A204.1 (cell line): ENCODE data around the gene VCPKMT.
"Not testable (repeated sequence)": the region's sequence is repeated elsewhere in the genome, so short reads cannot be mapped to it uniquely, and the experiment has no call there.

Source experiments
- FAIRE-seq: peaks from 2 replicates; lab custom pipeline; 2012; peaks lifted over from hg19 to GRCh38; lab: Jason Lieb, UNC

Gene VCPKMT

DNA sequence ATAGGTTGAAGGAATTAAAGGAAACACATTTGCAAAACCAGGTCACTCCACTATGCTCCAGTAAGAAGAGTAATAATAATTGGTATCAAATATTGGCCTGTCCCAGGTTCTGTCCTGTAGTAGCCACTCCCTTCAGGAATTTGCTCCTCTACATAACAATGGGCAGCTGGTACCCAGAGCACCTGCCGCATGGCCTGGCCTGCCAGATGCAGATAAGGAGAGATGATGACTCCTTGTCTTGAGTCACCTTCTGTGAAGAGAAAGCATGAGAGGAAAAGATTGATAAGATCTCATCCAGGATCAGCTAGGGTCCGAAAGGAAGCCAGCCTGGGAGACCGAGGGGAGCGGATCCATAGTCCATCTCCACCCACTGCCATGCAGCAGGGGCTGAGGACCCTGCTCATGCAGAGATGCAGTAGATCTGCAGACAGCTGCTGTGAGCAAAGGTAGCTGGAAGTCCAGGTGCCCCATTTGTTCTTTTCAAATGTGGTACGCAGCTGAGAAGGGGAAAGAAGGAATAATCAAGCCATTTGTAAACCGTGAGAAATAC lies 24.3 kb downstream of the VCPKMT start:
- FAIRE-seq = no peak

DNA sequence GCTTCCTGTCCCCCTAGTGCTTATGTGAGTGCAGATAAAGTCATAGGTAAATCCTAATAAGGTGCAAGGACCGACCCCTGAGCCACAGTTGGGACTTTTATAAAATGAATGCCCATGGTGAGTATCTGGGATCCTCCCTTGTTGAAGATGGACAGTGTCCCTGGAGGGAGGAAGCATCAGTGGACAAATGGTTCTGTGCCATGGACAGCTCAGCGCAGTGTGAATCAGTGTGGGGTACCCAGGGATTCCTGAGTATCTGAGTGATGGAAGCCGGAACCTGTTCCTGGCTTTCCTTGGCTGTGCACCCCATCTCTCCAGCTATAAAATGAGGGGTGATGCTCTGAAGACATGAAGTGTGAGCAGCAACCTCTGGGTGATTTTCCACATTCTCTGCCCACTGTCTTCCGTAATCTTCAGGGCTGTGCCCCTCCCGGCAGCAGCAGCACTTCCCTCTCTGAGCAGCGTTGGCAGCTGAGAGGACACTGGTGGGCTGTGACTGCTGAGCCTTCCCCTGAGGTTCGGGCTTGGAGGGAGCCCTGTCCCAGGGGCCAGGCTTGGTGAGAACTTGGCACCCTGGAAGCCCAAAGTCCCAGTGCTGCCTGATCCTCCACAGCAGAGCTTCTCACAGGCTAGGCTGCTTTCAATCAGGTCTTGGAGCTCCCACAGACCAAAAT lies 25.0 kb downstream of the VCPKMT start:
- no peak for FAIRE-seq

DNA sequence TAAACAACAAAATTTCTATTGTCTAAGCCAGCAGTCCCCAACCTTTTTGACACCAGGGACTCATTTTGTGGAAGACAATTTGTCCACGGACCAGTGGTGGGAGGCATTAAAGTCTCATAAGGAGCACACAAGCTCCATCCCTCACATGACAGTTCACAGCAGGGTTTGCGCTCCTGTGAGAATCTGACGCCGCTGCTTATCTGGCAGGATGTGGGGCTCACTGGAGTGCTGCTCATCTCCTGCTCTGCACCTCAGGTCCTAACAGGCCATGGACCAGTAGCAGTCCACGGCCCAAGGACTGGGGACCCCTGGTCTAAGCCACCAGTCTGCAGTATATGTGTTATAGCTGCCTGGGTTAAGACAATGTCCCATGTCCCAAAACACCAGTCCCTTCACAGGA lies 27.2 kb downstream of the VCPKMT start:
- no peak for FAIRE-seq

DNA sequence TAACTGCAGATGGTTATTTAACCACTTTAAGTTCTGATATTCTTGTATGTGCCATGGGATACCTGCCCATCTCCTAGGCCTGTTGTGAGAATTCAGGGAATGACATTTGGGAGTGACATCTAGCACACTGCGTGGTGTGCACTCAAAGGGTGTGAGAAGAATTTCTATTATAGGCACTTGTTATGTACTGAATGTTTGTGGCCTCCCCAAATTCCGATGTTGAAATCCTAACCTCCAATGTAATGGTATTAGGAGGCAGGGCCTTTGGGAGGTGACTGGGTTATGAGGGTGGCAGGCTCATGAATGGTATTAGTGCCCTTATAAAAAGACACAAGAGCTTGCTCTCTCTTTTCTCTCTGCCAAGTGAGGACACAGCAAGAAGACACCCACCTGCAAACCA lies 27.6 kb downstream of the VCPKMT start:
- FAIRE-seq = no peak

DNA sequence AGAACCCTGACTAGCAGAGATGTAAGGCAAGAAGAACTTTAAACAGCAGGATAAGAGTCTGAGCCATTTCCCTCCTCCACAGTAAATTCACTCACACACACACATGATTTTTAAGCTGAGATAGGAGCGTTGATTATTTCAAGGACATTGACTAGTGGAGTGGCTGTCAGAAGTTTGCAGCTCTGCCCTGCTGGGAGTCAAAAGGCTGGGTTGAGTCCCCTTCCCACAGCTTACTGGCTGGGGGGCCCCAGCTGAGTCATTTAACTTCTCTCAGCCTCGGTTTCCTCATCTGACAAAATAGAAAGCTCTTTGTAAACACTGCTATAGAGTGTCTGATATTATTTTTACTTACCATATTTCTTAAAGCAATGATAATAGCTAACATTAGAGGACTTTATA lies 28.3 kb downstream of the VCPKMT start:
- no peak for FAIRE-seq

DNA sequence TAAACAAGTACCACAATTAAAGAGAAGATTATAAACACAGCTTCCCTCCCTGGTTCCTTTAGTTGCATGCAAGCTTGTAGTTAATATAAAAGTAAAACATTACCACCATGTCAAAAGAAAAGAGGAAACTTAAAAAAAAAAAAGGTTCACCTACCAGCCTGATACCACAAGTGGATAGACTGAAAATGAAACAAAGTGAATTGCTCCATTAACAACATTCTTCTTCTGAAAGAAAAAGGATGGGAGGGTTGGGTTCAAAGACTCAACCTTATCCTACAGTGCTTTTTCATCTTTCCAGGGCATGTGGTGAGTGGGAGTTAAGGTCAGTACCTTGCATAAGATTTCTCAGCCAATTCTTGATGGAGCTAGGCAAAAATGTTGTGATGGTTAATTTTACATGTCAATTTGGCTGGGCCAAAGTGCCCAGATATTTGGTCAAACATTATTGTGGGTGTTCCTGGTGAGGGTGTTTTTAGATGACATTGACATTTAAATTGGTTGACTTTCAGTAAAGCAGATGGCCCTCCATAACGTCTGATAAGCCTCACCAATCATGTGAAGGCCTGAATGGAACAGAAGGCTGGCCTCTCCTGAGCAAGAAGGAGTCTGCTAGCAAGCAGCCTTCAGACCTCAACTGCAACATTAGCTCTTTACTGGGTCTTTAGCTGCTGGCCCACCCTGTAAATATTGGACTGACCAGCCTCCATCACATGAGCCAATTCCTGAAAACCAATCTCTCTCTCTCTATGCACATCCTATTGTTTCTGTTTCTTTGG lies 28.8 kb downstream of the VCPKMT start:
- no peak for FAIRE-seq

DNA sequence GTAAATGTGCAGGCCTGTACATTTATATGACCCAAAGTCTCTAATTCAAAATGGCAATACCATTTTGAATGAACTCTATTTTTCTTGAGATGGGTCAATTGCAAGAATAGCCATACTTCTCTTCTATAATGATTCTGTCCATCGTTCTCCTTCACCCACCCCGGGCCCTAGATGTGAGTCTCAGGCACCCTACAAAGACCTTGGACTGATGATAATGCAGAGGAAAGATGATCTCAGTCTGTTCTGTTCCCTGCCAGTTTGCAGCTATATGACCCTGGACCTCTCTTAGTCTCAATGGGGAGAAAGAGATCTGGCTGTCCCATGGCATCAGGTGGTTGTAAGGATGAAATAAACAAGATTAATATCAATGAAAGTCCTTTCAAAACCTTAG lies 30.1 kb downstream of the VCPKMT start:
- no peak for FAIRE-seq

DNA sequence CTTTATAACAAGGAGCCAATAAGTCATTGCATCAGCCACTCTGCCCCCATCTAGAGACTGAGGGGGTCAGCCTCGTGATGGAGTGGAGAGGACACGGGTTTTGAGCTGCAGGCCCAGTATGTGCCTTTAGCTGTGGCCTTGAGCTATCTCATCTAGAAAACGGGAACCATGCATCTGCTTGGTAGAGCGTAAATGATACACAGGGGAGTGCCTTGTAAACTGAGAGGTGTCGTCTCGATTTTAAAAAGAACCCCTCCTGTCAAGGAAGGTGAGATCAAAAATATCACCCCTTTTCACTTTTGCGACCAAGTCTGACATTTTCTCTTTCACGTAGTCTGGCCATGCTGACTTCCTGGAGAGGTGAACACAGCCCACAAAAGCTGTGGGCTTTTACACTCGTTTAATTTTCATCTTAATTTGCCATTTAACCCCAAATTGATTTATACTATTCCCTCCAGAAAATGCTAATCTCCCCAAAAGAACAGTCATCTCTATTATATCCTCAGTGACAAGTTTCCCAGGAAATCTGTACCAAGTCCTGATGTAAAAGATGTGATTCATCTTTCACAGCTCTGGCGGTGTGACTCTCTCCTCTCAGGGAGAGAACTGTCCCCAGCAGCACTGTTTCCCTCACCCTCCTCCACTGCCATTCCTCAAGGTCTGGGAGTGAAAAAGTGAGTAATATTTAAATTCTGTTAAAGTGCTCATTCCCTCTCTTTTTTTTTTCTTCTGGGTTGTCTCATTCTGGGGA lies 30.6 kb downstream of the VCPKMT start:
- FAIRE-seq = no peak

DNA sequence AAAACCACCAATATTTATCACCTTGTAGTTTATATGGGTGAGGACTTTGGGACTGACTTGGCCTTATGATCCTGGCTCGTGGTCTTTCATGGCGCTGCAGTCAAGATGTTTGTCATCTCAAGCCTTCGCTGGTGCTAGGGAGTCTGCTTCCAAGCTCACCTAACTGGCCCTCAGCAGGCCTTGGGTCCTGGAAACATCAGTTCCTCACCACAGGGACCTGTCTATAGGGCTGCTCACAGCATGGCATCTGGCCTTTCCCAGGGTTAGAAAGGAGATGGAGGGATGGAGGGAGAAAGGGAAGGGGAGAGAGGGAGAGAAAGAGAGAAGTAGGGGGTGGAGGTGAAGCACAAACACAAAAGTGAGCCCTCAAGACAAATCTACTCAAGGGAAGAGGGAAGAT lies 31.7 kb downstream of the VCPKMT start:
- no peak for FAIRE-seq

DNA sequence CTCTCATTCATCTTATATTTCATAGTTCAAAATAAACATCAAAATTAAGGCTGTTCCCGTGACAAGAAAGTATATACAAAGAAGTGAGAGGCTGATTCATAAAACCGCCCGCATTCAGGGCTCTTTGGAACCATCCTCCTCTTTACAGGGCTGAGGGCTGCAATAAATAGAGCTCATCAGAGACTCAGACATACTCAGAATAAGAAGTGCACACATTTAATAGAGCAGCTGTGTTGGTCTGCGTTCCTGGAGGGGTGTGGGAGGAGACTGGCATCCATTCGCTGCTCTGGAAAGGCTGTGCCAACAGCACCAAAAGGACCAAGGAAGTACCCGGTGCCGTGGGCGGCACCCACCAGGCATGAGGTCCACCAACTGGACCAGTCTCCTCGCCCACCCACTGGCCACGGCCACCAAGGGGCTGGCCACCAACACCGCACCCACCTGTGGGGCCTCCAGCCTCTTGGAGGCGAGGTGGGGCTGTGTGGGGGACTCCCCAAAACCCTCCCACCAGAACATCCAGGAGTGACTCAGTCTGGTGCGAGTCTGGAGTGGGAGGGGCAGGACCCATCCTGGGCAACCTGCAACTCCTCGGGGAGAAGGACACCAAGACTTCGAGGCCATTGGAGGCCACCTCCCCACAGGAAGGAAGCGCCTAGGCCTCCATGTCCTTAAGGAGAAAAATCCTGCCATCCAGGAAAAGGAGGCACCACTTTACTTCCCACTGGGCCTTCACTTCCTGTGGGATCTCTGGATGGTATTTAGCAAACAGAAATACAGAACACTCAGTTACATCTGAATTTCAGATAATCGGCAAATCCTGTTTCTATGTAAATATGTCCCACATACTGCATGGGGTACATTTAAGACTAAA lies 32.7 kb downstream of the VCPKMT start:
- FAIRE-seq = no peak

DNA sequence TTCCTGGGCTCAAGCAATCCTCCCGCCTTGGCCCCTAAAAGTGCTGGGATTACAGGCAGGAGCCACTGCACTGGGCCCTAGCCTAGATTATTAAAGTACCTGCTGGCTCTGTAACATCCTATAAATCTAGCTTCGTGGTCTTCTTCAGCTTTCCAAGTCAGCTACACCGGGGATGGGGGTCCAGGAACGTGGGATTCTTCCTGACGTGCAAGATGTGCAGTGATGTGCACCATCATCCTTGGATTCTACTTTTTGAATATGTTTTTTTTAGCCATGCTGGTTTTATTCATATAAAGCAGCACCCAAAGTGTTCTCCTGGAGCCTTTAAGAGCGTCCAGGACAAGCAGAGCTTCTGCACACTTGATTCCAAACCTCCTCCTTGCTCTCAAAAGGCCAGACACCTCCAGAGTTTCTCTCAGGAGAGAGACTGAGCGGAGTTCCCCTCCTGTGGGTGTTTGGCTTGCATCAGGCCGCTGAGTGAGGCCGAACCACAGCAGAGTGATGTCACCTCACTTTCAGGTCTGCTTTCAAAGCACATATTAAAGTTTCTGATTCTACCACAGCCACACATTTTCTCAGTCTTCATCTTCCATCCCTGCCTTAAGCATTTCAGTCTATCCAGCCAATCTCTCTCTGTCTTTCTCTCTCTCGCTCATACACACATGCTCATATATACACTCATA lies 33.4 kb downstream of the VCPKMT start:
- FAIRE-seq = no peak

DNA sequence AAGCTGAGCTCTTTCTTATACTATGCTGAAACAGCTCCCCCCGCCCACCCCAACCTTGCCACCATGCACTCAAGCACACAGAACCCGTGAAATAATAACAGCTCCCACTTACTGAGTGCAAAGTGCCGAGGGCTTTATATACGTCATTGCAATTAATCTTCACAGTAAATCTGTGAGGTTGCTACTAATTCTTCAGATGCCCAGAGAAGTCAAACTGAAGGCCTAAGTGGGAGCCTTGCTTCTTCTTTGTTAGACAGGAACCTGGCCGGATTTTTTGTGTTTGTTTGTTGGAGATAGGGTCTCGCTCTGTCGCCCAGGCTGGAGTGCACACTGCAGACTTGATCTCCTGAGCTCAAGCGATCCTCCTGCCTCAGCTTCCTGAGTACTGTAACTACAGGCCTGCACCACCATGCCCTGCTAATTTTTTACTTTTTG lies 34.0 kb downstream of the VCPKMT start:
- no peak for FAIRE-seq

DNA sequence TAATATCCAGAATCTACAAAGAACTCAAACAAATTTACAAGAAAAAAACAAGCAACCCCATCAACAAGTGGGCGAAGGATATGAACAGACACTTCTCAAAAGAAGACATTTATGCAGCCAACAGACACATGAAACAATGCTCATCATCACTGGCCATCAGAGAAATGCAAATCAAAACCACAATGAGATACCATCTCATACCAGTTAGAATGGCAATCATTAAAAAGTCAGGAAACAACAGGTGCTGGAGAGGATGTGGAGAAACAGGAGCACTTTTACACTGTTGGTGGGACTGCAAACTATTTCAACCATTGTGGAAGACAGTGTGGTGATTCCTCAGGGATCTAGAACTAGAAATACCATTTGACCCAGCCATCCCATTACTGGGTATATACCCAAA lies 37.3 kb downstream of the VCPKMT start:
- not testable (repeated sequence) for FAIRE-seq

DNA sequence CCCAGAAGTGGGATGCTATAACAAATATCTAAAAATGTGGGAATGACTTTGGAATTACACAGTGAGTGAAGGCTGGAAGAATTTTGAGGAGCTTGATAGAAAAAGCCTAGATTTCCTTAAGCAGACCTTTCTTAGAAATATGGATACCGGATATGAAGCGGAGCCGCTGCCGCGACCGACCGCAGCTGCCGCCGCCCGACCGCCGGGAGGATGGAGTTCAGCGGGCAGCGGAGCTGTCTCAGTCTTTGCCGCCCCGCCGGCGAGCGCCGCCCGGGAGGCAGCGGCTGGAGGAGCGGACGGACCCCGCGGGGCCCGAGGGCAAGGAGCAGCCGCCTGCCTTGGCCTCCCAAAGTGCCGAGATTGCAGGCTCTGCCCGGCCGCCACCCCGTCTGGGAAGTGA lies 42.7 kb downstream of the VCPKMT start:
- not testable (repeated sequence) for FAIRE-seq

DNA sequence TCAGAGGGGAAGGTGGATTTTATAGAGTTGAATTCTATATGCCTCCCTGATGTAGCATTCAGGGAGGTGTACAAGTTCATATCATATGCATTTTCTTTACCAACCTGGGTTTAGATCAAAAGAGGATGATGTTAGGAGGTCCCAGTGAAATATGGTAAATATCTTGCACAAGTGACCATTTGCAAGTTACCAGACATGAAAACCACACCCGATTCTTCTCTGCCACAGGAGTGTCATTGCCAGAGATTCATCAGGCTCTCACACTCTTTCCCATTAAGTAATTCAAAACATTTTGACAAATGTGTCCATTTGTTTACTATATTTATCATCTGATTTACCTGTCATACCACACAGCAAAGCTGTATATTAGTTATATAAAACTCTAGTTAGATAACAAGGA lies 44.0 kb downstream of the VCPKMT start:
- no peak for FAIRE-seq

DNA sequence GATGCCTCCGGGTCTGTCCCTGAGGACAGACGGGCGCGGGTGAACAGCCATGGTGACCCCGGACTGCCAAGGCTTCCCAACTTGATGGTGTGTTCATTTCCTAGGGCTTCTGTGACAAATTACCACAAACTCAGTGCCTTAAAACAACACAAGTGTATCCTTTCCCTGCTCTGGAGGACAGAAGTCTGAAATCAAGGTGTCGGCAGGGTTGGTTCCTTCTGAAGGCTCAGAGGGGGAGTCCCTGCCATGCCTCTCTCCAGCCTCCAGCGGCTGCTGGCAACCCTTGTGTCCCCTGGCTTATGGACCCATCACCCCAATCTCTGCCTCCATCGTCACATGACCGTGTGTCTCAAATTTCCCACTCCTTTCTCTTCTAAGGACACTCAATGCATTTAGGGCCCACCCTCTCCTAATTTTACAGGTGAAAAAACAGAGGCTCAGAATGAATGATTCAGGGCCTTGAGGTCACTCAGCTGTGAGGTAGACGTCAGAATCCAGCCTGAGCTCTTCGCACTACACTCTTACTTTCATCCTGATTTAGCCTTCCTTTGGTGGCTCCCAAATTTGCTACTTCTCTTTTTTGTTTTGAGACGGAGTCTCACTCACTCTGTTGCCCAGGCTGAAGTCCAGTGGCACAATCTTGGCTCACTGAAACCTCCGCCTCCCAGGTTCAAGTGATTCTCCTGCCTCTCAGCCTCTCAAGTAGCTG lies 45.4 kb downstream of the VCPKMT start:
- FAIRE-seq = no peak

DNA sequence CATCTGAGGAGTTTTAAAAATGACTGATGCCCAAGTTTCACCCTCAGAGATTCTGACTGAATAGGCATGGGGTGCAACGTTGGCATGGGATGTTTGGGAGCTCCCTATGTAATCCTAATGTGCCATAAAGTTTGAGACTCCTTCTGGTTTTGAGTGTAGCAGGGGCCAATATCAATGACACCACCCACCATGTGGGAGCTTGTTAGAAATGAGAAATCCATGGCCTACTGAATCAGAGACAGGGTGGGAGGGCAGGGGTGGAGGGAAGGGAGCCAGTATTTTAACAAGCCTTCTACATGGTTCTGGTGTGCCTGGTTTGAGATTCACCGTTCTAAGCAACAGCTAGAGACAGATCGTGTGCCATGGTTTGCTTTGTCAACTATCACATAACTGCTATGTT lies 46.1 kb downstream of the VCPKMT start:
- no peak for FAIRE-seq

DNA sequence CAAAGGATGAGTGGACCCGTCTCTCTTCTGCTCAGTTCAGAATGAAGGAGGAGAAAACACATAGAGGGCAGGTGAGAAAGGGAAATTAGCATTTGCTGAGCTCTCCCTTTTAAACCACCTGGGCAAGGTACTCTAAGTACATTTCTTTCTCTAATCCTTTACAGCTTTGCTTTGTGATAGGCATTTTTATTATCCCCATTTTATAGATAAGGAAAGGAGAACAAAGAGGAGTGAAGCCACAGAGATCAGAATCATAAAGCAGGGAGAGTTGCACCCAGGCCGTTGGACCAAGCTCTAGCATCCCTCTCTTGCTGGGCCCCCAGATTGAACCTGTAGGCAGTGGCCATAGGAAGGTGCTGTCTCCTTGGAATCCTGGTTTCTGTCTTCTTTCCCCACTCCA lies 47.0 kb downstream of the VCPKMT start:
- FAIRE-seq = no peak

DNA sequence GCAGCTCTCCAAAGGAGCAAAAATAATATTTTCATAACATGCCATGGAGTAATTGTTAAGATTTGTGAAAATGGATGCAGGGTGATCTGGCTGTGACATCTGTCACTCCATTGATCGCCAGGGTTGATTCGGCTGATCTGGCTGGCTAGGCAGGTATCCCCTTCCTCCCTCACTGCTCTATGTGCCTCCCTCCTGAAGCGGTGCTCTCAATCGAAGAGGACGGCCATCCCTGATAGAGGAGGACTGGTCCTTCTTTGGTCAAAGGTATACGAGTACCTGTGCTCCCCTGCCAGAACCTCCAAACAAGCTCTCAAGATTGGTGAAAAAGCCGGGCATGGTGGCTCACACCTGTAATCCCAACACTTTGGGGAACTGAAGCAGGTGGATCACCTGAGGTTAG lies 47.9 kb downstream of the VCPKMT start:
- FAIRE-seq = no peak

DNA sequence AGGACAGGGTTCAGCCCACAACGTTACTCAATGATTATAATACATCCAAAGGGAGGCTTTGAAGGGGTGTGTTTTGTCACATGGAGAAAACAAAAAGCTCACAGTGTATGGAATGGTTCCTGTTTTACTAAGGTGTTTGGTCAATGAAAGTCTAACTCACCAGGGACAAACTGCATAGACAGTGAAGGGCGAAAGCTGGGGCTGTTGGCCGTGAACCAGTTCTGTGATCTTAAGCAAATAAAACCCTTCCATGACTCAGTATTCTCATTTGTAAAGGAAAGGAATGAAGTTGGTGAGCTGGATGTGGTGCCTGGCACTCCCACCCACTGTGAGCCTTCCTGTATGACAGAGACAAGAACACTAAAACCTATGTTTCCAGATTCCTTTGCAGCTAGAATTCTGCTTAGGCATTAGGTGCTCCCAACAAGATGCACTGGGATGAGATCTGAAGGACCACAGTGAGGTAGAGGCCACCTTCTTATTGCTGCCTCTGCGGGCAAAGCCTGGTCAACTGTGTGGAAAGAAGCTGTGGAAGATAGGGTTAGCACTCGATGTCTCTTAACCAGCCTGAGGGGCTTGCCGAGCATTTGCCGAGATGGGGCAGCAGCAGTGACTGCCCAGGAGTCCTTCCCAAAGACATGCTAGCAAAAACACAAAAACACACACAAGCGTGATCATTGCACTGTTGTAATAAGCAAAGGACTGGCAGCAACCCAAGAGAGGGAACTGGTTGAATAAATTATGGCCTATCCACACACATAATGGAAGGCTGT lies 48.5 kb downstream of the VCPKMT start:
- no peak for FAIRE-seq
